H9 (cell line): ENCODE measurements around the gene QSOX1. TPM values are rescaled to one million over a fixed set of nuclear protein-coding genes. Genes with fewer than 3 reads are reported as not detected.

ENCODE experiments used
- DNase-seq: peaks from one replicate; pipeline ENCODE4 v3.0.0-alpha.2; 2017
- H2AFZ ChIP-seq: one replicate; pipeline ENCODE4 v1.6.1; 2013; ENCODE audit warnings: mild to moderate bottlenecking, low read length, control low read depth, moderate library complexity
- H2AK5ac ChIP-seq: 2 replicates; pipeline ENCODE4 v1.6.1; 2013; ENCODE audit warnings: low read length, control low read depth, mixed read lengths; ENCODE audit not compliant: insufficient read length
- H2BK120ac ChIP-seq: one replicate; pipeline ENCODE4 v1.6.1; 2013; ENCODE audit warnings: low read depth, mild to moderate bottlenecking, low read length, control low read depth, inconsistent platforms; ENCODE audit not compliant: poor library complexity, severe bottlenecking
- H2BK12ac ChIP-seq: 2 replicates; pipeline ENCODE4 v1.6.1; 2013; ENCODE audit warnings: low read length, control low read depth, mixed read lengths, low read depth; ENCODE audit not compliant: insufficient read length
- H2BK15ac ChIP-seq: 2 replicates; pipeline ENCODE4 v1.6.1; 2013; ENCODE audit warnings: low read depth, low read length, control low read depth
- H2BK20ac ChIP-seq: one replicate; pipeline ENCODE4 v1.6.1; 2013; ENCODE audit warnings: low read depth, mild to moderate bottlenecking, low read length, control low read depth, inconsistent platforms; ENCODE audit not compliant: poor library complexity, severe bottlenecking
- H2BK5ac ChIP-seq: 2 replicates; pipeline ENCODE4 v1.6.1; 2013; ENCODE audit warnings: low read length, control low read depth, mixed read lengths; ENCODE audit not compliant: insufficient read length
- H3K14ac ChIP-seq: 2 replicates; pipeline ENCODE4 v1.6.1; 2013; ENCODE audit warnings: low read length, control low read depth; ENCODE audit not compliant: insufficient read depth
- H3K18ac ChIP-seq: 2 replicates; pipeline ENCODE4 v1.6.1; 2013; ENCODE audit warnings: low read depth, mild to moderate bottlenecking, mixed read lengths, low read length, control low read depth; ENCODE audit not compliant: insufficient read length
- H3K23ac ChIP-seq: 2 replicates; pipeline ENCODE4 v1.6.1; 2013; ENCODE audit warnings: low read length, control low read depth, mixed read lengths, low read depth; ENCODE audit not compliant: insufficient read length
- H3K23me2 ChIP-seq: 2 replicates; pipeline ENCODE4 v1.6.1; 2013; ENCODE audit warnings: low read depth, mild to moderate bottlenecking, mixed read lengths, low read length, control low read depth; ENCODE audit not compliant: insufficient read length, poor library complexity, severe bottlenecking
- H3K27ac ChIP-seq: 2 replicates; pipeline ENCODE4 v1.5.1; 2013; ENCODE audit warnings: low read length, control low read depth, mixed read lengths, low read depth; ENCODE audit not compliant: insufficient read length
- H3K27me3 ChIP-seq: 2 replicates; pipeline ENCODE4 v1.6.1; 2013; ENCODE audit warnings: low read length, control low read depth, inconsistent platforms; ENCODE audit not compliant: insufficient read depth
- H3K4ac ChIP-seq: 2 replicates; pipeline ENCODE4 v1.6.1; 2013; ENCODE audit warnings: low read depth, mild to moderate bottlenecking, control low read depth, inconsistent platforms, low read length, moderate library complexity
- H3K4me1 ChIP-seq: 2 replicates; pipeline ENCODE4 v1.6.1; 2013; ENCODE audit warnings: low read length, control low read depth, inconsistent platforms; ENCODE audit not compliant: insufficient read depth
- H3K4me2 ChIP-seq: 2 replicates; pipeline ENCODE4 v1.6.1; 2013; ENCODE audit warnings: low read length, control low read depth, mixed read lengths; ENCODE audit not compliant: insufficient read length, insufficient read depth
- H3K56ac ChIP-seq: 2 replicates; pipeline ENCODE4 v1.6.1; 2013; ENCODE audit warnings: low read depth, mild to moderate bottlenecking, mixed read lengths, low read length, control low read depth; ENCODE audit not compliant: insufficient read length
- H3K79me1 ChIP-seq: 2 replicates; pipeline ENCODE4 v1.6.1; 2013; ENCODE audit warnings: low read depth, mild to moderate bottlenecking, moderate library complexity, low read length, control low read depth, inconsistent platforms; ENCODE audit not compliant: insufficient read depth, poor library complexity, severe bottlenecking
- H3K79me2 ChIP-seq: 2 replicates; pipeline ENCODE4 v1.6.1; 2013; ENCODE audit warnings: low read length, control low read depth, inconsistent platforms; ENCODE audit not compliant: insufficient read depth
- H3K9ac ChIP-seq: 2 replicates; pipeline ENCODE4 v1.6.1; 2013; ENCODE audit warnings: low read length, control low read depth, mixed read lengths; ENCODE audit not compliant: insufficient read length; ENCODE audit errors: extremely low read depth
- H3K9me3 ChIP-seq: one replicate; pipeline ENCODE4 v1.6.1; 2013; ENCODE audit warnings: low read depth, low read length, inconsistent platforms; ENCODE audit not compliant: control insufficient read depth
- H3T11ph ChIP-seq: one replicate; pipeline ENCODE4 v1.6.1; 2013; ENCODE audit warnings: mild to moderate bottlenecking, low read length, control low read depth, inconsistent platforms
- H4K20me1 ChIP-seq: one replicate; pipeline ENCODE4 v1.6.1; 2013; ENCODE audit not compliant: control insufficient read depth, insufficient read length, insufficient read depth
- H4K5ac ChIP-seq: 2 replicates; pipeline ENCODE4 v1.6.1; 2013; ENCODE audit warnings: low read depth, mild to moderate bottlenecking, mixed read lengths, low read length, control low read depth; ENCODE audit not compliant: insufficient read length
- H4K8ac ChIP-seq: replicated peaks from 2 replicates; pipeline ENCODE4 v1.6.1; 2013; ENCODE audit warnings: low read length, control low read depth, mixed read lengths, low read depth; ENCODE audit not compliant: insufficient read length
- H4K91ac ChIP-seq: 2 replicates; pipeline ENCODE4 v1.6.1; 2013; ENCODE audit warnings: low read depth, mild to moderate bottlenecking, moderate library complexity, mixed read lengths, low read length, control low read depth; ENCODE audit not compliant: insufficient read length
- H3K27ac Mint-ChIP-seq, 3 experiments: 2 replicates in 2 of 3; 3 replicates in 1 of 3; pipeline ENCODE4 v1.8.0; 2020 to 2021; ENCODE audit warnings: mixed read lengths in 3 of 3, mild to moderate bottlenecking in 1 of 3, moderate library complexity in 1 of 3
- H3K27me3 Mint-ChIP-seq: 2 replicates; pipeline ENCODE4 v1.8.0; 2021; ENCODE audit warnings: low read depth, mild to moderate bottlenecking, moderate library complexity, mixed read lengths
- H3K36me3 Mint-ChIP-seq, 3 experiments: 2 replicates in 2 of 3; 3 replicates in 1 of 3; pipeline ENCODE4 v1.8.0; 2020 to 2021; ENCODE audit warnings: low read depth in 3 of 3, mixed read lengths in 3 of 3; ENCODE audit not compliant: insufficient read depth in 1 of 3
- H3K4me1 Mint-ChIP-seq, 2 experiments: 2 replicates each; pipeline ENCODE4 v1.8.0; 2020; ENCODE audit warnings: mixed read lengths in 2 of 2
- H3K4me3 Mint-ChIP-seq, 2 experiments: 2 replicates in 1 of 2; 3 replicates in 1 of 2; pipeline ENCODE4 v1.8.0; 2020 to 2021; ENCODE audit warnings: mild to moderate bottlenecking in 2 of 2, mixed read lengths in 2 of 2, moderate library complexity in 1 of 2
- H3K9me3 Mint-ChIP-seq, 2 experiments: 2 replicates in 1 of 2; 3 replicates in 1 of 2; pipeline ENCODE4 v1.8.0; 2020; ENCODE audit warnings: mild to moderate bottlenecking in 2 of 2, mixed read lengths in 2 of 2, moderate library complexity in 1 of 2
- WGBS: extraction: QIAGEN DNeasy Blood & Tissue Kit; methylation state at CpG from one replicate; pipeline ENCODE4 v1.1.7; 2013; ENCODE audit warnings: missing lambda C conversion rate, low lambda C conversion rate, mixed read lengths; ENCODE audit not compliant: insufficient read length; ENCODE audit errors: extremely low coverage; 5-methylcytosine and 5-hydroxymethylcytosine counted together
- total RNA-seq: library from RNA; stranded (reverse); gene quantifications from 2 replicates; pipeline ENCODE4 v1.2.1, GENCODE V29; 2021
- TF ChIP-seq, protein P1 (sequence below): fragments of 200-600 bp; sonication (generic); conservative IDR thresholded peaks from 3 replicates; pipeline ENCODE4 v1.8.0; 2021; ENCODE audit warnings: antibody characterized with exemption, mild to moderate bottlenecking

The QSOX1 gene
- total RNA-seq, 1 experiment from 2014 or later = 79.2 TPM

DNA sequence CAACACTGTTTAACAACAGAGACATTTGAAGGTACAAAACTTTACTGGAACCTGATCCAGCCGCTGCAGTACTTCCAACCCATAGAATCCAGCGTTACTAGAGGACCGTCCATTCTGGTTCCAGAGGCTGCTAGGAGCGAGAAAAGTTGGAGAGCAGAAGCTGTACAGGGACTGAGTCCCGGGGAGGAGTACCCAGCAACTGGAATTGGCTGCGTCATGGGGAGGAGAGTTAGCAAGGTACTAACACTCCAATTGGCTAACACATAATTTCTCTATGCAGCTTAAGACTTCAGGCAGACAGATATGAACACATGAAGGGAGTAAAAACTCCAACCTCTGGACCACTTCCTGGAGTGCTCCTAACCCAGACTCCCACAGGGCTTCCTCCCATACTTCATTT lies 2.1 kb upstream of the QSOX1 start:
- no peak overlapping the region for H3K27ac Mint-ChIP-seq
- TF ChIP-seq, protein P1, sequence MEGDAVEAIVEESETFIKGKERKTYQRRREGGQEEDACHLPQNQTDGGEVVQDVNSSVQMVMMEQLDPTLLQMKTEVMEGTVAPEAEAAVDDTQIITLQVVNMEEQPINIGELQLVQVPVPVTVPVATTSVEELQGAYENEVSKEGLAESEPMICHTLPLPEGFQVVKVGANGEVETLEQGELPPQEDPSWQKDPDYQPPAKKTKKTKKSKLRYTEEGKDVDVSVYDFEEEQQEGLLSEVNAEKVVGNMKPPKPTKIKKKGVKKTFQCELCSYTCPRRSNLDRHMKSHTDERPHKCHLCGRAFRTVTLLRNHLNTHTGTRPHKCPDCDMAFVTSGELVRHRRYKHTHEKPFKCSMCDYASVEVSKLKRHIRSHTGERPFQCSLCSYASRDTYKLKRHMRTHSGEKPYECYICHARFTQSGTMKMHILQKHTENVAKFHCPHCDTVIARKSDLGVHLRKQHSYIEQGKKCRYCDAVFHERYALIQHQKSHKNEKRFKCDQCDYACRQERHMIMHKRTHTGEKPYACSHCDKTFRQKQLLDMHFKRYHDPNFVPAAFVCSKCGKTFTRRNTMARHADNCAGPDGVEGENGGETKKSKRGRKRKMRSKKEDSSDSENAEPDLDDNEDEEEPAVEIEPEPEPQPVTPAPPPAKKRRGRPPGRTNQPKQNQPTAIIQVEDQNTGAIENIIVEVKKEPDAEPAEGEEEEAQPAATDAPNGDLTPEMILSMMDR = no peak

More for the DNA sequence above, 2.1 kb upstream of the QSOX1 start:
- no peak overlapping the region for H3K14ac ChIP-seq
- no peaks in the 10 kb centered on the region for H3K79me1 ChIP-seq
- no peaks in the 10 kb centered on the region; a peak in 1 of 7 replicates for H3K36me3 Mint-ChIP-seq
- H3K79me2 ChIP-seq = peaks cover 3% of the 10 kb centered on the region; the same call in 1 of the 2 replicates
- H3T11ph ChIP-seq = no peak overlapping the region
- no peaks in the 10 kb centered on the region; the same call in none of the 2 replicates for H3K27me3 ChIP-seq
- no peaks in the 10 kb centered on the region; the same call in 1 of the 2 replicates for H3K4me1 ChIP-seq
- no peak overlapping the region for H3K4me2 ChIP-seq
- H2AFZ ChIP-seq = no peak overlapping the region
- no peak overlapping the region for H4K5ac ChIP-seq
- H3K9me3 ChIP-seq = no peaks in the 10 kb centered on the region
- no peaks in the 10 kb centered on the region for H3K9me3 Mint-ChIP-seq
- H3K27me3 Mint-ChIP-seq = peaks cover 29% of the 10 kb centered on the region
- H3K27ac ChIP-seq = no peak overlapping the region
- H3K4me1 Mint-ChIP-seq = peaks cover 14 to 22% of the 10 kb centered on the region in 2 experiments
- H3K56ac ChIP-seq = no peak overlapping the region
- H4K91ac ChIP-seq = no peak overlapping the region
- H2BK120ac ChIP-seq = no peak overlapping the region
- WGBS = no CpG with 5 or more reads among the region's 6 CpGs
- no peak overlapping the region for H3K4ac ChIP-seq
- no peak overlapping the region for H4K8ac ChIP-seq
- no peak overlapping the region for H3K18ac ChIP-seq
- DNase-seq = no peak
- no peak overlapping the region for H3K9ac ChIP-seq
- H3K4me3 Mint-ChIP-seq = no peak overlapping the region
- H4K20me1 ChIP-seq = no peaks in the 10 kb centered on the region
- peaks cover 8% of the 10 kb centered on the region for H3K23me2 ChIP-seq
- H2BK5ac ChIP-seq = no peak overlapping the region
- H2BK12ac ChIP-seq = no peak overlapping the region
- H3K23ac ChIP-seq = no peak overlapping the region
- no peak overlapping the region for H2AK5ac ChIP-seq
- H2BK15ac ChIP-seq = no peak overlapping the region
- no peak overlapping the region for H2BK20ac ChIP-seq
